Lower lobe of right lung (tissue), 2 donors: ENCODE results near the gene PPM1G. TPM values are rescaled to one million over a fixed set of nuclear protein-coding genes. Genes with fewer than 3 reads are reported as not detected.

Experiments used
- ATAC-seq, 2 donors: fragments of 200-7000 bp; cut with Tn5 transposase; one replicate each; pipeline ENCODE4 v1.9.1; 2020 to 2022; ENCODE audit warnings: mild to moderate bottlenecking in 2 of 2, moderate library complexity in 2 of 2
- DNase-seq: peaks from one replicate; pipeline ENCODE4 v3.0.0-alpha.2; 2020
- H3K27ac ChIP-seq: fragments of 200-600 bp; one replicate; pipeline ENCODE4 v1.8.0; 2022
- H3K27me3 ChIP-seq: fragments of 200-600 bp; one replicate; pipeline ENCODE4 v1.8.0; 2022; ENCODE audit warnings: low read depth
- H3K36me3 ChIP-seq: fragments of 200-600 bp; one replicate; pipeline ENCODE4 v1.8.0; 2022; ENCODE audit warnings: mild to moderate bottlenecking
- H3K4me1 ChIP-seq: fragments of 200-600 bp; one replicate; pipeline ENCODE4 v1.8.0; 2022
- H3K4me3 ChIP-seq: fragments of 200-600 bp; one replicate; pipeline ENCODE4 v1.8.0; 2022; ENCODE audit warnings: mild to moderate bottlenecking
- H3K9me3 ChIP-seq: fragments of 200-600 bp; one replicate; pipeline ENCODE4 v1.8.0; 2022
- CTCF ChIP-seq: fragments of 200-600 bp; IDR thresholded peaks from one replicate; pipeline ENCODE4 v1.8.0; 2022; ENCODE audit warnings: antibody characterized with exemption, mild to moderate bottlenecking
- intact Hi-C: fragments of 100-400 bp; cut with DNase I; formaldehyde crosslinking; loops from one replicate; pipeline ENCODE4 v1.11.0; 2022
- total RNA-seq: library from RNA; stranded (reverse); fragmentation: NEBNext Ultra II Directional; extraction: Animal tissue kit (Norgen Biotek cat#: 25700); gene quantifications from one replicate; pipeline ENCODE4 v1.2.1, GENCODE V29; 2021
- donor health status: DM: no; HTN: yes; CAD: no; lungs with severe emphysema.

PPM1G gene
- total RNA-seq, 1 donor from 2014 or later, result 52.0 TPM

- H3K4me1 ChIP-seq, result no peaks in the 10 kb centered on the region
- ATAC-seq (no peak), DNase-seq (no peak)
- H3K9me3 ChIP-seq, result no peaks in the 10 kb centered on the region
- H3K36me3 ChIP-seq, result peaks cover 13% of the 10 kb centered on the region
- H3K27me3 ChIP-seq, result no peaks in the 10 kb centered on the region
- H3K4me3 ChIP-seq, result no peak overlapping the region
- intact Hi-C loops, result no loop called here
- H3K27ac ChIP-seq, result no peak overlapping the region
- no peak for TF ChIP-seq CTCF
These were observed 16.2 kb downstream of the PPM1G start for GRCh38 chr2:27393225-27393624.

DNA sequence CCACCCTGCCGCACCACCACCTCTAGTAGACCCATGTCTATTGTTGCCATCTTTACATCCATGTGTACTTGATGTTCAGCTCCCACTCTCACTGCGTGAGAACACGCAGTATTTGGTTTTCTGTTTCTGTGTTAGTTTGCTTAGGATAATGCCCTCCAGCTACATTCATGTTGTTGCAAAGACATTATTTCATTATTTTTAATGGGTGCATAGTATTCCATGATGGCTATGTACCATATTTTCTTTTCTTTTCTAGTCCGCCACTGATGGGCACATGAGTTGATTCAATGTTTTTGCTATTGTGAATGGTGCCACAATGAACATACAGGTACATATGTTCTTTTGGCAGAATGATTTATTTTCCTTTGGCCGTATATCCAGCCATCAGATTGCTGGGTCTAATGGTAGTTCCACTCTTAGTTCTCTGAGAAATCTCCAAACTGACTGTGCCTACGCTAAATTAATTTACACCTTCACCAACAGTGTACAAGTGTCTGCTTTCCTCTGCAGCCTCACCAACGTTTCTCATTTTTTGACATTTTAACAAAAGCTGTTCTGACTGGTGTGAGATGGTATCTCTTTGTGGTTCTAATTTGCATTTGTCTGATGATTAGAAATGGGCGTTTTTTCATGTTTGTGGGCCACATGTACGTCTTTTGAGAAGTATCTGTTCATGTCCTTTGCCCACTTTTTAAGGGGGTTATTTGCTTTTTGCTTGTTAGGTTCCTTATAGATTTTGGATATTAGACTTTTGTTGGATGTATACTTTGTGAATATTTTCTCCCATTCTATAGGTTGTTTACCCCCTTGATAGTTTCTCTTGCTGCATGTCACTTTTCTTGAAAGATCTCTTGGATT is 18.3 kb downstream of the PPM1G start:
- Histone ChIP-seq H3K4me3 (no peak overlapping the region), H3K27me3 (no peaks in the 10 kb centered on the region), H3K4me1 (peaks cover 2% of the 10 kb centered on the region), H3K36me3 (peaks cover 24% of the 10 kb centered on the region), H3K27ac (no peak overlapping the region), H3K9me3 (no peaks in the 10 kb centered on the region)
- no peak for ATAC-seq
- intact Hi-C loops, result no loop called here
- DNase-seq, result no peak
- no peak for TF ChIP-seq CTCF

DNA sequence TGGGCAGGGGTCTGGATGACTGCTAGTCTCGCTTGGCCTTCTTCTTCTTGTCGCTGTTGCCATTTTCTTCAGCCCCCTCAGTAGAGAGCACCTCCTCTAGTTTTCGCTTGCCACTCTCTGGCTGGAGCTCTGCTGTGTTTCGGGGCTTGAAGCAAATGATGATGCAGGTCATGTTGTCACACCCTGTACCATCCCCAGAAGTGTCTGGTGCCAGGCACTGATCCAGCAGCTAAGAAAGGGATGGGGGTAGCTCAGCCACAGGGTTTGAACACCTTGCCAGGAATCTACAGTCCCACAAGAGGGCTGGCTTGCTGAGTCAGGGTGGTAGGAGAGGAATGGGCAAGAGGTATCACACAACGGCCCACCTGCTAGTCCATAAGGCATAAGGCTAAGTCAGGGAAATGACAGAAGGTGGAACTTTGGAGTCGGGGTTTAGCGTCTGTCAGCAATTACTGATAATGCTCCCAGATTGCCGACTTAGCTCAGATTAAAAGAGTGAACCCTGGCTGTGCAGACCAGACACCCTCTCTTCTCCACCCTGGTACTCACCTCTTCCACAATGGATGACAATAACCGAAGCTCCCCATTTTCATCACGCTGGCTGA is 27.7 kb downstream of the PPM1G start:
- H3K27me3 ChIP-seq, result no peaks in the 10 kb centered on the region
- peaks cover 23% of the 10 kb centered on the region for H3K4me1 ChIP-seq
- H3K36me3 ChIP-seq, result peaks cover 69% of the 10 kb centered on the region
- intact Hi-C loops, result no loop called here
- no peak for TF ChIP-seq CTCF
- H3K4me3 ChIP-seq, result no peak overlapping the region
- no peaks in the 10 kb centered on the region for H3K9me3 ChIP-seq
- peak overlapping the region; percentile 91 for H3K27ac ChIP-seq
- DNase-seq (no peak), ATAC-seq (no peak)

- no peak for TF ChIP-seq CTCF
- intact Hi-C loops, result no loop called here
- Histone ChIP-seq H3K4me1 (peaks cover 19% of the 10 kb centered on the region), H3K27me3 (no peaks in the 10 kb centered on the region), H3K4me3 (peak within 1 kb of the TSS; percentile 73), H3K9me3 (no peaks in the 10 kb centered on the region), H3K27ac (peak within 1 kb of the TSS; percentile 91), H3K36me3 (peaks cover 71% of the 10 kb centered on the region)
- ATAC-seq (peak; percentile 96 to 97), DNase-seq (peak; percentile 98)
These were observed 28.5 kb downstream of the PPM1G start, which contains the start of gene ZNF513 for GRCh38 chr2:27380626-27381545. ZNF513 (minus strand) TSS chr2:27380734; CDS start chr2:27380526, 208 bp downstream.
